ENCODE results near the gene SLC9A3.
"Not testable (repeated sequence)": the region's sequence is repeated elsewhere in the genome, so short reads cannot be mapped to it uniquely, and the experiment has no call there.

The SLC9A3 gene

DNA sequence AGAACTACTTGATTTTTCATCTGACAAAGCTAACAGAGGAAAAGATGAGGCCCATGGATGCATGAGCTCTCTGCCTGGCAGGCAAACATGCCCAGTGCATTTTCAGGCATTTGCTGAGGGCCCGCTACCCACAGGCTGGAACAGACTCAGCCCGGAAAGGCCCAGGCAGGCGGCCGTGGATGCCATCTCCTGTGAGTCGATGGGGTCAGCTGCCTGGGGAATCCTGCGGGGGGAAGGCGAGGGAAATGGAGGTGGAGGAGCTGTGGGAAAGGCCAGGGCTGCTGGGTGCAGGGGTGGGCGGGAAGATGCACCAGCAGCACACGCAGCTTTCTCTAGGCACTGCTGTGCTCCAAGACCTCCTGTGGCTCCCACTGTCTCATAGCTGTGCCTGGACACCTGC, 13.7 kb downstream of the SLC9A3 start:
- DNase-seq (ENCODE audit: low read depth, low spot score): no peak
- in situ Hi-C loops (cut with HindIII; ENCODE audit: low sequenced_read_pairs): no loop called here
- no peak overlapping the region for H3K4me3 ChIP-seq (ENCODE audit: low read depth, low read length)
- TF ChIP-seq, protein P1, sequence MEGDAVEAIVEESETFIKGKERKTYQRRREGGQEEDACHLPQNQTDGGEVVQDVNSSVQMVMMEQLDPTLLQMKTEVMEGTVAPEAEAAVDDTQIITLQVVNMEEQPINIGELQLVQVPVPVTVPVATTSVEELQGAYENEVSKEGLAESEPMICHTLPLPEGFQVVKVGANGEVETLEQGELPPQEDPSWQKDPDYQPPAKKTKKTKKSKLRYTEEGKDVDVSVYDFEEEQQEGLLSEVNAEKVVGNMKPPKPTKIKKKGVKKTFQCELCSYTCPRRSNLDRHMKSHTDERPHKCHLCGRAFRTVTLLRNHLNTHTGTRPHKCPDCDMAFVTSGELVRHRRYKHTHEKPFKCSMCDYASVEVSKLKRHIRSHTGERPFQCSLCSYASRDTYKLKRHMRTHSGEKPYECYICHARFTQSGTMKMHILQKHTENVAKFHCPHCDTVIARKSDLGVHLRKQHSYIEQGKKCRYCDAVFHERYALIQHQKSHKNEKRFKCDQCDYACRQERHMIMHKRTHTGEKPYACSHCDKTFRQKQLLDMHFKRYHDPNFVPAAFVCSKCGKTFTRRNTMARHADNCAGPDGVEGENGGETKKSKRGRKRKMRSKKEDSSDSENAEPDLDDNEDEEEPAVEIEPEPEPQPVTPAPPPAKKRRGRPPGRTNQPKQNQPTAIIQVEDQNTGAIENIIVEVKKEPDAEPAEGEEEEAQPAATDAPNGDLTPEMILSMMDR (IDR thresholded peaks at IDR 0.05; ENCODE audit: low read depth, low read length): no peak

DNA sequence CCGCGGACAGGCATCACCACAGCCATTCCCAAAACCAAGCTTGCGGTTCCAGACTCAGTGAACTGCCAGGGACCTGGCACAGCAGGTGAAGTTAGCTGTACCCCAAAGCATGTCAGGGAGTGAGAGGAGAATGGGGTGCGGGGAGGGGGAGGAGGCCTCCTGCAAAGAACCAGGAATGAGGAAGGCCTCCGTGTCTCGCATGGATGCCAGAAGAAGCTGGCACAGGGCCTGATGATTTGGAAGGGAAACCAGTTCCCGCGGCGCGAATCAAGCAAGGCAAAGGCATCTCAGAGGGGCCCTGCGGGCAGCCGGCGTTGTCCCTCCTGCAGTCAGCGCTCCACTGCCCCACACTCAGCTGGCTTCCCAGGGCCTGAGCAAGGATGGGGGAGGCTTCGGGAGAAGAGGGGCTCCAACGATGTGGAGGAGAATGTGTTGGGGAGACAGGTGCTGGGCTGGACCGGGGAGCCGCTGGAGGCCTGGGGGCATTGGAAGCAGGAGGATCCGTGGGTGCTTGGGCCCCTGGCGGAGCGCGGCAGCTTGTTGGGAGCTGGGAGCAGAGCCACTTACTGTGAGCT, 14.6 kb downstream of the SLC9A3 start:
- no peak for DNase-seq (ENCODE audit: low read depth, low spot score)
- no peak overlapping the region for H3K4me3 ChIP-seq (ENCODE audit: low read depth, low read length)
- TF ChIP-seq, protein P1 (IDR thresholded peaks at IDR 0.05; ENCODE audit: low read depth, low read length): no peak
- in situ Hi-C loops (cut with HindIII; ENCODE audit: low sequenced_read_pairs): no loop called here

DNA sequence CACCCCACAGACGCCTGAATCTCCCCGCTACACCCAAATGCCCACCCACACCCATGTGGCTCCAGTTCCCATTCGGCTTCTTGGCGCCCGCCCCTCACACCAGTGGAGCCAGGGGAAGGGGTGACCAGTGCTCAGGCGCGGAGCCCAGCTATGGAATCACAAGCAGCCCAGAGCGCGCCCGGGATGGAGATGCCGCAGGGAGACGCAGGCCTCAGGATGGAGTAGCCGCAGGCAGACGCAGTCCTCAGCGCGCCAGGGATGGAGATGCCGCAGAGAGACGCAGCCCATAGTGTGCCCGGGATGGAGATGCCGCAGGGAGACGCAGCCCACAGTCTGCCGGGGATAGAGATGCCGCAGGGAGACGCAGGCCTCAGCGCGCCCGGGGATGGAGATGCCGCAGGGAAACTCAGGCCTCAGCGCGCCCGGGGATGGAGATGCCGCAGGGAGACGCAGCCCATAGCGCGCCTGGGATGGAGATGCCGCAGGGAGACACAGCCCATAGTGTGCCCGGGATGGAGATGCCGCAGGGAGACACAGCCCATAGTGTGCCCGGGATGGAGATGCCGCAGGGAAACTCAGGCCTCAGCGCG, 16.2 kb downstream of the SLC9A3 start:
- H3K4me3 ChIP-seq (ENCODE audit: low read depth, low read length); in situ Hi-C loops (cut with HindIII; ENCODE audit: low sequenced_read_pairs); DNase-seq (ENCODE audit: low read depth, low spot score): not testable (repeated sequence)

DNA sequence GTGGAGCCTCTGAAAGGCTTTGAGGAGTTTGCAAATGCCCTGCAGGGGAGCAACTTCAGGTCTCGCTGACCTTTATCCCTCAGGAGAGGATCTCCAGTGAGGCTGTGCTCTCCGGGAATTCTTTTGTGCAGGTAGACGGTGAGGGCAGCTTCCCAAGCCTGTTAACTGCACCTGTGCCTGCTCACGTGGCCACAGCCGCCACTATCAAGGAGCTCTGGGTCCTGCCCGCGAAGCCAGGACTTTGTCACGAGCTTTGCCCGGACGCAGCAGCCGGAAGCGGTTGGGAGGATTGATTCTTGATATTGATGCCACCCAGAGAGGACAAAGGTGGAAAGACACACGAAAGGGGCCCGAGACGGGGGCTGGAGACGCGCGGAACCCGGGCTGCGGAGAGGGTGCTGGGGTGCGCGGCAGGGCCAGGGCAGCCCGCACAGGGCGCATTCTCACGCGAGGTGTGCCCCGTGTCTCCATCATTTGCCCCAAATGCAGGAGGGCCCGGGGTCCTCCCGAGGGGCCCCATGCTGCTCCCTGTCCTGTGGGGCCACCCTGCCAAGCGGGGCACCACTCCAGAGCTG, 18.2 kb downstream of the SLC9A3 start:
- H3K4me3 ChIP-seq (ENCODE audit: low read depth, low read length): no peak overlapping the region
- DNase-seq (ENCODE audit: low read depth, low spot score): no peak
- TF ChIP-seq, protein P1 (IDR thresholded peaks at IDR 0.05; ENCODE audit: low read depth, low read length): no peak
- in situ Hi-C loops (cut with HindIII; ENCODE audit: low sequenced_read_pairs): no loop called here

DNA sequence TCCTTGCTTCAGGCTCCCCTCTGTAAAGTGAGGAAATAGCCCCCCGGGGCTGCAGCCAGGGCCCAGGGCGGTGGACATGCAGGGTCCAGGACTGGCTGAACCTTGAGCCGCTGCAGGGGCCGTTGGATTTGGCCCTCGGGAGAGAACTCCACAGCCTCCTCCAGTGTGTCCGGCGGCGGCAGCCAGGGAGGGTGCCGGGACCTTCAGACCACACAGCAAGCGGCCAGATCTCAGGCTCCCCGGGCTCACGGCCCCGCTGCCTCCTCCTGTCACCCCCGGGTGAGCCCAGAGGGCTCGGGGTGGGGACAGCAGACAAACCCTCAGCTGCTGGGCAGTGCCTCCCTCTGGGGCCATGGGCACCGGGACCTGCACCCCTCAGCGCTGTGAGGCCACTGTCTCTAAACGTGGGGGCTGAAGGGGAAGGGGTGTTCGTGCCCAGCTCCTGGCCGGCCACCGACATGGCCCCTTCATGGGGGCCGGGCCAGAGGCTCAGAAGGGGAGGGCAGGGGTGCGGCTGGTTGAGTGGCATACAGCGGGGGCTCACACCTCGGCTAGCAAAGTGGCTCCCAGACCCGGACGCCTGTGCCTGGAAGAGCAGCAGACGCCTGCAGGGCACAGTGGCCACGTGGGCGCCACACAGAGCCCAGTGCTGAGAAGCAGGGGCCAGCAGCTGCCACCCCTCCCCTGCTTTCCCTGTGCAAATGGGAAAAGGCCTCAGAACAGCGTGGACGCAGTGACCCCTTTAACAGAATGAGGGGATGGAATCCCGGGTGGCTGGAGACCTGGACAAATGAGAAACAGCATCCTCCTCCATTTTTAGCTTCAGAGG, 19.7 kb downstream of the SLC9A3 start:
- in situ Hi-C loops (cut with HindIII; ENCODE audit: low sequenced_read_pairs): no loop called here
- no peak overlapping the region for H3K4me3 ChIP-seq (ENCODE audit: low read depth, low read length)
- DNase-seq (ENCODE audit: low read depth, low spot score): no peak
- TF ChIP-seq, protein P1 (IDR thresholded peaks at IDR 0.05; ENCODE audit: low read depth, low read length): no peak

DNA sequence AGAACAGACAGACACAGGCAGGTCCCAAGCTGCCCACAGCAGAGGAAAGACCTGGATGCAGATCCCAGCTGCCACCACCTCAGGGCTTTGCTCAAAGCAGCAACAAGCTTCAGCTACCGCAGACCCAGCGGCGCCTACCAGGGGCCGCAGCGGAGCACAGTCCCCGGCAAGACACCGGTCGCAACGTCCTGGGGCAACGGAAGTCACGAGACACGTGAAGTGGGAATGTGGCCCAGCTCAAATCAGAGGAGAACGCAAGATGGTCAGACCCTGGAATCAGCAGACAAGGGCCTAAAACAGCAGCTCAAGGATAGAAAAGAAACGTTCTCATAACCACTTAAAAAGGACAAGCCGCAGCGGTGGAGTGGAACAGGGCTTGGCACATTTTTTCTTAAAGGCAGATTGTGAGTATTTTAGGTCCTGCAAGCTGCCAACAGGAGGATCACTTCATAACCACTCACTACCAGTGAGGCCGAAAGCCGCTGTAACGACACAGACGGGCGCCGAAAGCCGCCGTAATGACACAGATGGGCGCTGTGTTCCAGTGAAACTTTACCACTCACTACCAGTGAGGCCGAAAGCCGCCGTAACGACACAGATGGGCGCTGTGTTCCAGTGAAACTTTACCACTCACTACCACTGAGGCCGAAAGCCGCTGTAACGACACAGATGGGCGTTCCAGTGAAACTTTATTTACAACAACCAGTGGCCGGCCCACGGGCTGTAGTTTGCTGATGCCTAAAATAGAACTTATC, 21.7 kb downstream of the SLC9A3 start:
- TF ChIP-seq, protein P1 (IDR thresholded peaks at IDR 0.05; ENCODE audit: low read depth, low read length): no peak
- H3K4me3 ChIP-seq (ENCODE audit: low read depth, low read length): no peak overlapping the region
- in situ Hi-C loops (cut with HindIII; ENCODE audit: low sequenced_read_pairs): no loop called here
- DNase-seq (ENCODE audit: low read depth, low spot score): no peak
